Natural killer cell treated with Interleukin-12 subunit alpha and Interleukin-12 subunit beta and Interleukin-15 and Interleukin-18, amount 100 ng/mL, for 72 hours (primary cell): ENCODE results near the gene AATK. TPM values are rescaled to one million over a fixed set of nuclear protein-coding genes. Genes with fewer than 3 reads are reported as not detected.
A peak's percentile ranks its signal among the peaks of the same experiment; 100 is the strongest.

Experiments
- ATAC-seq, 2 donors: fragments of 150-1000 bp; cut with Tn5 transposase in 1 of 2; sonication (Bioruptor Pico), chemical (Tn5 transposase) in 1 of 2; 2 replicates each; pipeline ENCODE4 v1.10.0; 2021
- DNase-seq: peaks from one replicate; pipeline ENCODE4 v3.0.0; 2022; ENCODE audit warnings: low spot score
- H3K27ac Mint-ChIP-seq, 2 donors: 1 replicate in 1 of 2; 2 replicates in 1 of 2; pipeline ENCODE4 v1.8.0; 2022; ENCODE audit warnings: mixed read lengths in 2 of 2, mild to moderate bottlenecking in 1 of 2, moderate library complexity in 1 of 2
- H3K27me3 Mint-ChIP-seq, 2 donors: 1 replicate in 1 of 2; 2 replicates in 1 of 2; pipeline ENCODE4 v1.8.0; 2022; ENCODE audit warnings: mixed read lengths in 2 of 2
- H3K36me3 Mint-ChIP-seq: one replicate; pipeline ENCODE4 v1.8.0; 2022; ENCODE audit warnings: mixed read lengths
- H3K4me1 Mint-ChIP-seq, 2 donors: 1 replicate in 1 of 2; 2 replicates in 1 of 2; pipeline ENCODE4 v1.8.0; 2022; ENCODE audit warnings: low read depth in 2 of 2, mixed read lengths in 2 of 2, mild to moderate bottlenecking in 1 of 2
- H3K4me3 Mint-ChIP-seq: one replicate; pipeline ENCODE4 v1.8.0; 2022; ENCODE audit warnings: mixed read lengths
- H3K9me3 Mint-ChIP-seq: 2 replicates; pipeline ENCODE4 v1.8.0; 2022; ENCODE audit warnings: mixed read lengths
- total RNA-seq, 2 donors: library from RNA; stranded (reverse); gene quantifications; one replicate each; pipeline ENCODE4 v1.2.3, GENCODE V29; 2022

AATK gene
- 1 to 10 TPM; 1.8 to 7.6 TPM for total RNA-seq

GRCh38 chr17:81166033-81166492, at the start of gene AATK:
Gene AATK, minus strand, starts transcription at chr17:81166221. Its CDS starts 229 bp downstream, at chr17:81165992.
- peak within 1 kb of the TSS; percentile 17 for H3K4me3 Mint-ChIP-seq
- no peaks in the 10 kb centered on the region for H3K9me3 Mint-ChIP-seq
- no peaks in the 10 kb centered on the region for H3K4me1 Mint-ChIP-seq
- ATAC-seq (no peak), DNase-seq (peak; percentile 37)
- H3K27ac Mint-ChIP-seq, result no peak within 1 kb of the TSS
- no peaks in the 10 kb centered on the region for H3K36me3 Mint-ChIP-seq
- H3K27me3 Mint-ChIP-seq, result peaks cover 0 to 2% of the 10 kb centered on the region in 2 donors

GRCh38 chr17:81213978-81214377, 48.0 kb upstream of the AATK start:
- no peak overlapping the region for H3K4me3 Mint-ChIP-seq
- DNase-seq, result no peak
- no peaks in the 10 kb centered on the region for H3K27me3 Mint-ChIP-seq
- ATAC-seq, result no peak
- no peaks in the 10 kb centered on the region for H3K4me1 Mint-ChIP-seq
- H3K27ac Mint-ChIP-seq, result no peak overlapping the region
- H3K36me3 Mint-ChIP-seq, result no peaks in the 10 kb centered on the region
- H3K9me3 Mint-ChIP-seq, result no peaks in the 10 kb centered on the region

- no peaks in the 10 kb centered on the region for H3K27me3 Mint-ChIP-seq
- DNase-seq (no peak), ATAC-seq (peak in 1 of 2 donors; percentile 22)
- no peaks in the 10 kb centered on the region for H3K9me3 Mint-ChIP-seq
- H3K4me1 Mint-ChIP-seq, result peaks cover 0 to 5% of the 10 kb centered on the region in 2 donors
- H3K4me3 Mint-ChIP-seq, result no peak overlapping the region
- no peak overlapping the region for H3K27ac Mint-ChIP-seq
- no peaks in the 10 kb centered on the region for H3K36me3 Mint-ChIP-seq
Measured at GRCh38 chr17:81212365-81212764, 46.3 kb upstream of the AATK start.

- Mint-ChIP-seq H3K36me3 (no peaks in the 10 kb centered on the region), H3K27me3 (no peaks in the 10 kb centered on the region), H3K27ac (no peak overlapping the region), H3K4me1 (peaks cover 0 to 5% of the 10 kb centered on the region in 2 donors), H3K9me3 (no peaks in the 10 kb centered on the region), H3K4me3 (no peak overlapping the region)
- DNase-seq (no peak), ATAC-seq (no peak)
Measured at GRCh38 chr17:81210868-81211267, 44.8 kb upstream of the AATK start.

- ATAC-seq (no peak), DNase-seq (no peak)
- H3K4me3 Mint-ChIP-seq, result no peak overlapping the region
- peaks cover 0 to 5% of the 10 kb centered on the region in 2 donors for H3K4me1 Mint-ChIP-seq
- no peaks in the 10 kb centered on the region for H3K27me3 Mint-ChIP-seq
- H3K36me3 Mint-ChIP-seq, result no peaks in the 10 kb centered on the region
- H3K9me3 Mint-ChIP-seq, result no peaks in the 10 kb centered on the region
- no peak overlapping the region for H3K27ac Mint-ChIP-seq
Measured at GRCh38 chr17:81210466-81210865, 44.4 kb upstream of the AATK start.

- ATAC-seq (no peak), DNase-seq (no peak)
- H3K27me3 Mint-ChIP-seq, result no peaks in the 10 kb centered on the region
- H3K4me3 Mint-ChIP-seq, result no peak overlapping the region
- H3K9me3 Mint-ChIP-seq, result no peaks in the 10 kb centered on the region
- no peak overlapping the region for H3K27ac Mint-ChIP-seq
- no peaks in the 10 kb centered on the region for H3K36me3 Mint-ChIP-seq
- H3K4me1 Mint-ChIP-seq, result peaks cover 0 to 5% of the 10 kb centered on the region in 2 donors
Measured at GRCh38 chr17:81209141-81209540, 43.1 kb upstream of the AATK start.

GRCh38 chr17:81208651-81209050, 42.6 kb upstream of the AATK start:
- no peak for ATAC-seq
- H3K9me3 Mint-ChIP-seq, result no peaks in the 10 kb centered on the region

GRCh38 chr17:81207610-81208581, 41.9 kb upstream of the AATK start:
- Mint-ChIP-seq H3K27ac (no peak overlapping the region), H3K9me3 (no peaks in the 10 kb centered on the region), H3K4me1 (peaks cover 0 to 5% of the 10 kb centered on the region in 2 donors), H3K4me3 (no peak overlapping the region), H3K36me3 (no peaks in the 10 kb centered on the region), H3K27me3 (no peaks in the 10 kb centered on the region)
- DNase-seq, result no peak
- ATAC-seq, result no peak

More at GRCh38 chr17:81208651-81209050, 42.6 kb upstream of the AATK start:
- Mint-ChIP-seq H3K27me3 (no peaks in the 10 kb centered on the region), H3K4me3 (no peak overlapping the region), H3K4me1 (peaks cover 0 to 5% of the 10 kb centered on the region in 2 donors), H3K36me3 (no peaks in the 10 kb centered on the region), H3K27ac (no peak overlapping the region)
- no peak for DNase-seq

- no peaks in the 10 kb centered on the region for H3K9me3 Mint-ChIP-seq
- H3K27me3 Mint-ChIP-seq, result no peaks in the 10 kb centered on the region
- DNase-seq (no peak), ATAC-seq (peak in 1 of 2 donors; percentile 26)
- no peak overlapping the region for H3K27ac Mint-ChIP-seq
- no peak overlapping the region for H3K4me3 Mint-ChIP-seq
- peaks cover 0 to 5% of the 10 kb centered on the region in 2 donors for H3K4me1 Mint-ChIP-seq
- no peaks in the 10 kb centered on the region for H3K36me3 Mint-ChIP-seq
Measured at GRCh38 chr17:81206657-81207056, 40.6 kb upstream of the AATK start.

GRCh38 chr17:81206166-81206565, 40.1 kb upstream of the AATK start:
- ATAC-seq, result no peak
- H3K36me3 Mint-ChIP-seq, result no peaks in the 10 kb centered on the region
- H3K27me3 Mint-ChIP-seq, result no peaks in the 10 kb centered on the region
- no peaks in the 10 kb centered on the region for H3K9me3 Mint-ChIP-seq
- no peak overlapping the region for H3K4me3 Mint-ChIP-seq
- peaks cover 0 to 5% of the 10 kb centered on the region in 2 donors for H3K4me1 Mint-ChIP-seq
- no peak overlapping the region for H3K27ac Mint-ChIP-seq
- no peak for DNase-seq

- H3K36me3 Mint-ChIP-seq, result no peaks in the 10 kb centered on the region
- H3K9me3 Mint-ChIP-seq, result no peaks in the 10 kb centered on the region
- ATAC-seq, result no peak
- H3K4me3 Mint-ChIP-seq, result no peak overlapping the region
- H3K4me1 Mint-ChIP-seq, result peaks cover 0 to 5% of the 10 kb centered on the region in 2 donors
- no peak overlapping the region for H3K27ac Mint-ChIP-seq
- H3K27me3 Mint-ChIP-seq, result no peaks in the 10 kb centered on the region
- DNase-seq, result no peak
Measured at GRCh38 chr17:81204578-81204977, 38.6 kb upstream of the AATK start.

GRCh38 chr17:81203136-81203535, 37.1 kb upstream of the AATK start:
- H3K4me3 Mint-ChIP-seq, result no peak overlapping the region
- H3K4me1 Mint-ChIP-seq, result peaks cover 0 to 5% of the 10 kb centered on the region in 2 donors
- H3K9me3 Mint-ChIP-seq, result no peaks in the 10 kb centered on the region
- no peak for ATAC-seq
- no peak overlapping the region for H3K27ac Mint-ChIP-seq
- H3K27me3 Mint-ChIP-seq, result no peaks in the 10 kb centered on the region
- DNase-seq, result no peak
- H3K36me3 Mint-ChIP-seq, result no peaks in the 10 kb centered on the region

- ATAC-seq, result no peak
- Mint-ChIP-seq H3K27ac (no peak overlapping the region), H3K27me3 (no peaks in the 10 kb centered on the region), H3K9me3 (no peaks in the 10 kb centered on the region), H3K4me3 (no peak overlapping the region), H3K36me3 (no peaks in the 10 kb centered on the region), H3K4me1 (no peaks in the 10 kb centered on the region)
- DNase-seq, result no peak
Measured at GRCh38 chr17:81202318-81202717, 36.3 kb upstream of the AATK start.
